ENCODE measurements around the gene FCAR. TPM values are rescaled to one million over a fixed set of nuclear protein-coding genes. Genes with fewer than 3 reads are reported as not detected.
"Not testable (repeated sequence)": the region's sequence is repeated elsewhere in the genome, so short reads cannot be mapped to it uniquely, and the experiment has no call there.

FCAR gene
- polyA plus RNA-seq, 6 donors from 2014 or later: 0.63 to 5.4 (median 1.1) TPM; not detected in 3

- H3K4me3 Mint-ChIP-seq; H3K9me3 Mint-ChIP-seq; H3K27ac Mint-ChIP-seq; H3K36me3 Mint-ChIP-seq; H3K4me1 Mint-ChIP-seq; ATAC-seq (ENCODE audit: low read depth in 2 of 2); DNase-seq: not testable (repeated sequence)
- peaks cover 14 to 45% (median 44%) of the 10 kb centered on the region in 3 donors for H3K27me3 Mint-ChIP-seq
These were observed 27.1 kb downstream of the FCAR start for GRCh38 chr19:54901153-54901552.

GRCh38 chr19:54902061-54902460 lies 28.0 kb downstream of the FCAR start:
- DNase-seq: no peak
- H3K4me3 Mint-ChIP-seq: no peak overlapping the region
- H3K9me3 Mint-ChIP-seq: no peaks in the 10 kb centered on the region
- H3K4me1 Mint-ChIP-seq: peaks cover 0 to 5% (median 0%) of the 10 kb centered on the region in 3 donors
- H3K27ac Mint-ChIP-seq: no peak overlapping the region
- no peaks in the 10 kb centered on the region for H3K36me3 Mint-ChIP-seq
- peaks cover 10 to 42% (median 35%) of the 10 kb centered on the region in 3 donors for H3K27me3 Mint-ChIP-seq
- ATAC-seq (ENCODE audit: low read depth in 2 of 2): no peak

GRCh38 chr19:54903303-54903702 lies 29.3 kb downstream of the FCAR start:
- Mint-ChIP-seq H3K4me1 (peaks cover 0 to 5% (median 0%) of the 10 kb centered on the region in 3 donors), H3K36me3 (no peaks in the 10 kb centered on the region), H3K27me3 (peaks cover 10 to 37% (median 23%) of the 10 kb centered on the region in 3 donors), H3K9me3 (no peaks in the 10 kb centered on the region), H3K27ac (no peak overlapping the region), H3K4me3 (no peak overlapping the region)
- ATAC-seq (ENCODE audit: low read depth in 2 of 2): no peak
- no peak for DNase-seq

GRCh38 chr19:54904261-54904660 lies 30.2 kb downstream of the FCAR start:
- not testable (repeated sequence) for H3K27ac Mint-ChIP-seq; H3K4me1 Mint-ChIP-seq; H3K4me3 Mint-ChIP-seq; DNase-seq; H3K9me3 Mint-ChIP-seq; H3K36me3 Mint-ChIP-seq; ATAC-seq (ENCODE audit: low read depth in 2 of 2)
- H3K27me3 Mint-ChIP-seq: peaks cover 12 to 29% (median 13%) of the 10 kb centered on the region in 3 donors

- no peak overlapping the region for H3K4me3 Mint-ChIP-seq
These were observed 31.4 kb downstream of the FCAR start for GRCh38 chr19:54905421-54905802.

GRCh38 chr19:54905803-54906511 lies 31.9 kb downstream of the FCAR start, which contains the start of gene NCR1:
Gene NCR1 (plus strand): TSS chr19:54906148. CDS start chr19:54906188, 40 bp downstream.
- DNase-seq (no peak), ATAC-seq (ENCODE audit: low read depth in 2 of 2) (no peak)
- Mint-ChIP-seq H3K27me3 (peaks cover 9 to 19% (median 18%) of the 10 kb centered on the region in 3 donors), H3K36me3 (no peaks in the 10 kb centered on the region), H3K9me3 (peaks cover 0 to 2% (median 0%) of the 10 kb centered on the region in 7 donors), H3K4me1 (peaks cover 0 to 5% (median 0%) of the 10 kb centered on the region in 3 donors), H3K4me3 (no peak within 1 kb of the TSS), H3K27ac (no peak within 1 kb of the TSS)

More at GRCh38 chr19:54905421-54905802, 31.4 kb downstream of the FCAR start:
- peaks cover 5 to 20% (median 15%) of the 10 kb centered on the region in 3 donors for H3K27me3 Mint-ChIP-seq
- no peak overlapping the region for H3K27ac Mint-ChIP-seq
- no peak for ATAC-seq (ENCODE audit: low read depth in 2 of 2)
- H3K4me1 Mint-ChIP-seq: peaks cover 0 to 5% (median 0%) of the 10 kb centered on the region in 3 donors
- no peak for DNase-seq
- peaks cover 0 to 2% (median 0%) of the 10 kb centered on the region in 7 donors for H3K9me3 Mint-ChIP-seq
- no peaks in the 10 kb centered on the region for H3K36me3 Mint-ChIP-seq

- Mint-ChIP-seq H3K9me3 (peaks cover 0 to 2% (median 0%) of the 10 kb centered on the region in 7 donors), H3K36me3 (no peaks in the 10 kb centered on the region), H3K27me3 (peaks cover 15 to 19% (median 19%) of the 10 kb centered on the region in 3 donors), H3K4me1 (peaks cover 0 to 5% (median 0%) of the 10 kb centered on the region in 3 donors), H3K4me3 (no peak overlapping the region), H3K27ac (no peak overlapping the region)
- DNase-seq (no peak), ATAC-seq (ENCODE audit: low read depth in 2 of 2) (no peak)
These were observed 32.8 kb downstream of the FCAR start for GRCh38 chr19:54906819-54907218.

- ATAC-seq (ENCODE audit: low read depth in 2 of 2); H3K27ac Mint-ChIP-seq; H3K4me3 Mint-ChIP-seq; H3K36me3 Mint-ChIP-seq; H3K9me3 Mint-ChIP-seq; DNase-seq; H3K4me1 Mint-ChIP-seq: not testable (repeated sequence)
- H3K27me3 Mint-ChIP-seq: peaks cover 19 to 26% (median 22%) of the 10 kb centered on the region in 3 donors
These were observed 33.9 kb downstream of the FCAR start for GRCh38 chr19:54907899-54908298.

GRCh38 chr19:54916822-54917221 lies 42.8 kb downstream of the FCAR start:
- Mint-ChIP-seq H3K4me3 (no peak overlapping the region), H3K27ac (no peak overlapping the region), H3K36me3 (no peaks in the 10 kb centered on the region), H3K9me3 (peaks cover 0 to 3% (median 0%) of the 10 kb centered on the region in 7 donors), H3K27me3 (peaks cover 13 to 50% (median 34%) of the 10 kb centered on the region in 3 donors), H3K4me1 (peaks cover 6 to 10% (median 7%) of the 10 kb centered on the region in 3 donors)
- DNase-seq: no peak
- no peak for ATAC-seq (ENCODE audit: low read depth in 2 of 2)

- no peak overlapping the region for H3K27ac Mint-ChIP-seq
These were observed 44.5 kb downstream of the FCAR start for GRCh38 chr19:54918499-54918898.

GRCh38 chr19:54919646-54920563 lies 45.9 kb downstream of the FCAR start:
- not testable (repeated sequence) for H3K9me3 Mint-ChIP-seq; H3K4me3 Mint-ChIP-seq; ATAC-seq (ENCODE audit: low read depth in 2 of 2); DNase-seq; H3K27ac Mint-ChIP-seq; H3K36me3 Mint-ChIP-seq
- Mint-ChIP-seq H3K4me1 (peaks cover 6 to 11% (median 8%) of the 10 kb centered on the region in 3 donors), H3K27me3 (peaks cover 17 to 51% (median 38%) of the 10 kb centered on the region in 3 donors)

More at GRCh38 chr19:54918499-54918898, 44.5 kb downstream of the FCAR start:
- peaks cover 0 to 3% (median 0%) of the 10 kb centered on the region in 7 donors for H3K9me3 Mint-ChIP-seq
- ATAC-seq (ENCODE audit: low read depth in 2 of 2) (no peak), DNase-seq (no peak)
- H3K27me3 Mint-ChIP-seq: peaks cover 17 to 51% (median 43%) of the 10 kb centered on the region in 3 donors
- peaks cover 6 to 11% (median 8%) of the 10 kb centered on the region in 3 donors for H3K4me1 Mint-ChIP-seq
- no peaks in the 10 kb centered on the region for H3K36me3 Mint-ChIP-seq
- no peak overlapping the region for H3K4me3 Mint-ChIP-seq

- Mint-ChIP-seq H3K27ac (no peak overlapping the region), H3K36me3 (no peaks in the 10 kb centered on the region), H3K9me3 (peaks cover 0 to 3% (median 2%) of the 10 kb centered on the region in 7 donors), H3K27me3 (peaks cover 13 to 49% (median 29%) of the 10 kb centered on the region in 3 donors), H3K4me1 (peaks cover 6 to 11% (median 8%) of the 10 kb centered on the region in 3 donors), H3K4me3 (peak overlapping the region in 1 of 8 donors; percentile 33)
- DNase-seq (no peak), ATAC-seq (ENCODE audit: low read depth in 2 of 2) (no peak)
These were observed 47.0 kb downstream of the FCAR start for GRCh38 chr19:54921082-54921481.

GRCh38 chr19:54923276-54923675 lies 49.2 kb downstream of the FCAR start:
- H3K27ac Mint-ChIP-seq: no peak overlapping the region
- no peak for DNase-seq
- peaks cover 0 to 4% of the 10 kb centered on the region in 2 donors for H3K36me3 Mint-ChIP-seq
- no peak for ATAC-seq (ENCODE audit: low read depth in 2 of 2)
- H3K27me3 Mint-ChIP-seq: peaks cover 10 to 37% (median 20%) of the 10 kb centered on the region in 3 donors
- peaks cover 3 to 13% (median 9%) of the 10 kb centered on the region in 7 donors for H3K9me3 Mint-ChIP-seq
- no peak overlapping the region for H3K4me3 Mint-ChIP-seq
- peaks cover 0 to 8% (median 5%) of the 10 kb centered on the region in 3 donors for H3K4me1 Mint-ChIP-seq

Measured in naive B cell (primary cell).